ENCODE results near the gene CD8B2. TPM values are rescaled to one million over a fixed set of nuclear protein-coding genes. Genes with fewer than 3 reads are reported as not detected.
"Not testable (repeated sequence)": the region's sequence is repeated elsewhere in the genome, so short reads cannot be mapped to it uniquely, and the experiment has no call there.

CD8B2 gene
- total and polyA plus RNA-seq, 9 of the 15 experiments (the other 6 are each of a cell fraction or from before 2014, with no cell fraction given), result 0.03 TPM; not detected in 8

- H3K9me1 ChIP-seq (ENCODE audit: control insufficient read depth, insufficient read depth, low read length); H3K9me3 ChIP-seq (replicated peaks; ENCODE audit: control insufficient read depth, insufficient read depth, low read depth, low read length); H3K79me2 ChIP-seq (ENCODE audit: control insufficient read depth, insufficient read depth, low read length); H3K4me2 ChIP-seq (ENCODE audit: insufficient read depth, low read length); BruUV-seq (replicated peaks); H3K4me3 ChIP-seq; in situ Hi-C loops (cut with MboI); FAIRE-seq; DNase-seq (ENCODE audit: extremely low read depth in 1 of 4, low spot score in 3 of 4); H3K36me3 ChIP-seq (ENCODE audit: control insufficient read depth, insufficient read depth, low read length); H2AFZ ChIP-seq (ENCODE audit: low read depth, low read length); intact Hi-C loops (cut with micrococcal nuclease); H3K4me1 ChIP-seq (replicated peaks in 1 of 2; ENCODE audit: control insufficient read depth in 2 of 2, insufficient read depth in 2 of 2, low read length in 2 of 2); ATAC-seq; H3K27me3 ChIP-seq (ENCODE audit: control insufficient read depth in 2 of 2, insufficient read depth in 2 of 2, low read length in 2 of 2); H3K27ac ChIP-seq (ENCODE audit: extremely low read depth, low read depth, low read length); H3K9ac ChIP-seq (ENCODE audit: insufficient read depth in 1 of 2, low read depth in 2 of 2, low read length in 2 of 2); CTCF ChIA-PET (ENCODE audit: low intra/inter-chr PET ratio); POLR2A ChIA-PET; H4K20me1 ChIP-seq (replicated peaks; ENCODE audit: control insufficient read depth, insufficient read depth, low read length): not testable (repeated sequence)
- WGBS (ENCODE audit: insufficient coverage, low coverage, missing lambda C conversion rate), result 23% methylated on average over 3 of the region's 6 CpGs
Measured at GRCh38 chr2:106509374-106509770, 22.2 kb downstream of the CD8B2 start.

- H3K27me3 ChIP-seq (ENCODE audit: control insufficient read depth in 2 of 2, insufficient read depth in 2 of 2, low read length in 2 of 2); FAIRE-seq; H3K27ac ChIP-seq (ENCODE audit: extremely low read depth, low read depth, low read length); H3K4me1 ChIP-seq (replicated peaks in 1 of 2; ENCODE audit: control insufficient read depth in 2 of 2, insufficient read depth in 2 of 2, low read length in 2 of 2); ATAC-seq; H3K9me1 ChIP-seq (ENCODE audit: control insufficient read depth, insufficient read depth, low read length); intact Hi-C loops (cut with micrococcal nuclease); CTCF ChIA-PET (ENCODE audit: low intra/inter-chr PET ratio); H2AFZ ChIP-seq (ENCODE audit: low read depth, low read length); H3K79me2 ChIP-seq (ENCODE audit: control insufficient read depth, insufficient read depth, low read length); H4K20me1 ChIP-seq (replicated peaks; ENCODE audit: control insufficient read depth, insufficient read depth, low read length); H3K36me3 ChIP-seq (ENCODE audit: control insufficient read depth, insufficient read depth, low read length); H3K4me2 ChIP-seq (ENCODE audit: insufficient read depth, low read length); BruUV-seq (replicated peaks); H3K9me3 ChIP-seq (replicated peaks; ENCODE audit: control insufficient read depth, insufficient read depth, low read depth, low read length); H3K4me3 ChIP-seq; DNase-seq (ENCODE audit: extremely low read depth in 1 of 4, low spot score in 3 of 4); in situ Hi-C loops (cut with MboI); H3K9ac ChIP-seq (ENCODE audit: insufficient read depth in 1 of 2, low read depth in 2 of 2, low read length in 2 of 2); POLR2A ChIA-PET: not testable (repeated sequence)
- 7% methylated on average over 3 of the region's 4 CpGs for WGBS (ENCODE audit: insufficient coverage, low coverage, missing lambda C conversion rate)
Measured at GRCh38 chr2:106510791-106511190, 23.6 kb downstream of the CD8B2 start.

All from K562 (cell line).